NCI-H1048 (cell line): ENCODE data around the gene ITPR1.

ENCODE experiments used
- DNase-seq: peaks from one replicate; lab custom pipeline; 2025; lab: John Stamatoyannopoulos, UW

ITPR1 gene

GRCh38 chr3:4720316-4721075 lies 227.3 kb downstream of the ITPR1 start:
- no peak for DNase-seq

GRCh38 chr3:4721511-4721911 lies 228.4 kb downstream of the ITPR1 start:
- DNase-seq, result no peak

- DNase-seq, result no peak
These were observed 229.0 kb downstream of the ITPR1 start for GRCh38 chr3:4722103-4722502.

- DNase-seq, result no peak
These were observed 231.0 kb downstream of the ITPR1 start for GRCh38 chr3:4724051-4724629.

- no peak for DNase-seq
These were observed 233.4 kb downstream of the ITPR1 start for GRCh38 chr3:4726549-4726948.

- DNase-seq, result no peak
These were observed 236.2 kb downstream of the ITPR1 start for GRCh38 chr3:4729061-4729973.

GRCh38 chr3:4730719-4731118 lies 237.6 kb downstream of the ITPR1 start:
- DNase-seq, result no peak

- DNase-seq, result no peak
These were observed 238.5 kb downstream of the ITPR1 start for GRCh38 chr3:4731543-4732111.

GRCh38 chr3:4732925-4733324 lies 239.8 kb downstream of the ITPR1 start:
- no peak for DNase-seq

GRCh38 chr3:4734454-4734853 lies 241.3 kb downstream of the ITPR1 start:
- no peak for DNase-seq

GRCh38 chr3:4735243-4735642 lies 242.1 kb downstream of the ITPR1 start:
- DNase-seq, result no peak

- DNase-seq, result no peak
These were observed 243.2 kb downstream of the ITPR1 start for GRCh38 chr3:4736284-4736861.

GRCh38 chr3:4738737-4739274 lies 245.7 kb downstream of the ITPR1 start:
- no peak for DNase-seq

GRCh38 chr3:4739289-4740236 lies 246.4 kb downstream of the ITPR1 start:
- no peak for DNase-seq

- DNase-seq, result no peak
These were observed 247.4 kb downstream of the ITPR1 start for GRCh38 chr3:4740397-4741105.

- no peak for DNase-seq
These were observed 247.9 kb downstream of the ITPR1 start for GRCh38 chr3:4741106-4741403.

- DNase-seq, result no peak
These were observed 248.5 kb downstream of the ITPR1 start for GRCh38 chr3:4741404-4742307.

GRCh38 chr3:4742359-4742758 lies 249.2 kb downstream of the ITPR1 start:
- no peak for DNase-seq

GRCh38 chr3:4743371-4743770 lies 250.2 kb downstream of the ITPR1 start:
- DNase-seq, result no peak
